ENCODE data around the gene VENTX.

VENTX gene

GRCh38 chr10:133255323-133255722 lies 17.7 kb downstream of the VENTX start:
- TF ChIP-seq MAX (IDR thresholded peaks at IDR 0.05): no peak
- TF ChIP-seq NFIC (IDR thresholded peaks at IDR 0.05): no peak
- TF ChIP-seq RAD21 (IDR thresholded peaks at IDR 0.05; ENCODE audit: low read depth): no peak
- no peak for TF ChIP-seq REST (IDR thresholded peaks at IDR 0.05; ENCODE audit: low read depth)
- no peak for TF ChIP-seq CREB1 (IDR thresholded peaks at IDR 0.05; ENCODE audit: low read depth)
- TF ChIP-seq EP300 (IDR thresholded peaks at IDR 0.05; ENCODE audit: borderline replicate concordance): no peak
- TF ChIP-seq TAF1 (IDR thresholded peaks at IDR 0.05; ENCODE audit: low read depth): no peak
- no peak for TF ChIP-seq TEAD4 (IDR thresholded peaks at IDR 0.05)
- no peak for TF ChIP-seq USF1 (IDR thresholded peaks at IDR 0.05)
- TF ChIP-seq TCF12 (IDR thresholded peaks at IDR 0.05; ENCODE audit: low read depth): no peak
- no peak for TF ChIP-seq FOXM1 (IDR thresholded peaks at IDR 0.05; ENCODE audit: borderline replicate concordance, low read depth)
- no peak for TF ChIP-seq YY1 (IDR thresholded peaks at IDR 0.05; ENCODE audit: low read depth)
- no peak for TF ChIP-seq EGR1 (IDR thresholded peaks at IDR 0.05)
- TF ChIP-seq CEBPB (IDR thresholded peaks at IDR 0.05): no peak
- no peak for TF ChIP-seq ZBTB7A (IDR thresholded peaks at IDR 0.05; ENCODE audit: low read depth)

- TF ChIP-seq RAD21 (IDR thresholded peaks at IDR 0.05; ENCODE audit: low read depth) (peak; percentile 58), MAX (IDR thresholded peaks at IDR 0.05) (peak; percentile 67), CREB1 (IDR thresholded peaks at IDR 0.05; ENCODE audit: low read depth) (no peak)
These were observed 19.9 kb downstream of the VENTX start for GRCh38 chr10:133257489-133258065.

GRCh38 chr10:133258066-133258817 lies 20.6 kb downstream of the VENTX start:
- TF ChIP-seq ZBTB7A (IDR thresholded peaks at IDR 0.05; ENCODE audit: low read depth): peak; percentile 64; the same call in 1 of the 2 replicates
- no peak for TF ChIP-seq FOXM1 (IDR thresholded peaks at IDR 0.05; ENCODE audit: borderline replicate concordance, low read depth)
- no peak for TF ChIP-seq EP300 (IDR thresholded peaks at IDR 0.05; ENCODE audit: borderline replicate concordance)
- TF ChIP-seq TCF12 (IDR thresholded peaks at IDR 0.05; ENCODE audit: low read depth): no peak
- 0 out of 2 replicates have a peak, but pooled peaks have one; percentile 30 for TF ChIP-seq NFIC (IDR thresholded peaks at IDR 0.05)
- TF ChIP-seq REST (IDR thresholded peaks at IDR 0.05; ENCODE audit: low read depth): no peak
- no peak for TF ChIP-seq TEAD4 (IDR thresholded peaks at IDR 0.05)
- TF ChIP-seq RAD21 (IDR thresholded peaks at IDR 0.05; ENCODE audit: low read depth): no peak; the same call in 1 of the 2 replicates
- TF ChIP-seq CREB1 (IDR thresholded peaks at IDR 0.05; ENCODE audit: low read depth): no peak
- TF ChIP-seq USF1 (IDR thresholded peaks at IDR 0.05): no peak
- no peak for TF ChIP-seq CEBPB (IDR thresholded peaks at IDR 0.05)
- no peak for TF ChIP-seq YY1 (IDR thresholded peaks at IDR 0.05; ENCODE audit: low read depth)
- TF ChIP-seq MAX (IDR thresholded peaks at IDR 0.05): peak; percentile 51
- TF ChIP-seq TAF1 (IDR thresholded peaks at IDR 0.05; ENCODE audit: low read depth): no peak
- TF ChIP-seq EGR1 (IDR thresholded peaks at IDR 0.05): no peak

GRCh38 chr10:133258818-133259601 lies 21.4 kb downstream of the VENTX start:
- TF ChIP-seq MAX (IDR thresholded peaks at IDR 0.05) (peak; percentile 27; the same call in 1 of the 2 replicates), EGR1 (IDR thresholded peaks at IDR 0.05) (no peak)

GRCh38 chr10:133259602-133259989 lies 21.9 kb downstream of the VENTX start:
- TF ChIP-seq MAX (IDR thresholded peaks at IDR 0.05) (no peak), USF1 (IDR thresholded peaks at IDR 0.05) (no peak)

Data from Ishikawa (cell line).